GM19372 (cell line): ENCODE data around the gene CRYGB.

ENCODE experiments used
- ATAC-seq: cut with Tn5 transposase; IDR thresholded peaks from one replicate; pipeline ENCODE4 v1.9.1; 2021; ENCODE audit warnings: mild to moderate bottlenecking, low read depth, moderate library complexity; ENCODE audit not compliant: unreplicated experiment

Gene CRYGB, protein sequence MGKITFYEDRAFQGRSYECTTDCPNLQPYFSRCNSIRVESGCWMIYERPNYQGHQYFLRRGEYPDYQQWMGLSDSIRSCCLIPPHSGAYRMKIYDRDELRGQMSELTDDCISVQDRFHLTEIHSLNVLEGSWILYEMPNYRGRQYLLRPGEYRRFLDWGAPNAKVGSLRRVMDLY

DNA sequence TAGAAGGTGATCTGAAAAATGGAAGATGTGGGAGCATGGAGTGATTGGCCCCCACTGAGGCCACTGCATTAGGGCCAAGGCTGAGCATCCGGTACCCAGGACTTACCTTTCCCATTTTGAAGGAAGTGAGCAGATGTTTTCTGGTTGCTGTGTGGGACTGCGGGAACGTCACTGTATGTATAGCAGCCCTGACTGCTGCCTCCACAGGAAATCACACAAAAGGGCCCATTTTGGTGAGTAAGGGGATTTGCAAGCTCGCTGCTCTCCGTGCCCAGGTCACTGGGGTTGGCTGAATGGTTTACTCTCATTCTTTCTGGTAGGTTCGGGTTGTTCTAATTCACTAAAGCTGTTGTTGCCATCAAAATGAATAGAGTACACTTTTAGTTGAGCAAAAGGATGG is at the start of gene CRYGB:
Gene CRYGB, minus strand, starts transcription at position 153 of the 400 bp plus-strand sequence. Its CDS starts 38 bp downstream, at position 115.
- ATAC-seq = no peak

DNA sequence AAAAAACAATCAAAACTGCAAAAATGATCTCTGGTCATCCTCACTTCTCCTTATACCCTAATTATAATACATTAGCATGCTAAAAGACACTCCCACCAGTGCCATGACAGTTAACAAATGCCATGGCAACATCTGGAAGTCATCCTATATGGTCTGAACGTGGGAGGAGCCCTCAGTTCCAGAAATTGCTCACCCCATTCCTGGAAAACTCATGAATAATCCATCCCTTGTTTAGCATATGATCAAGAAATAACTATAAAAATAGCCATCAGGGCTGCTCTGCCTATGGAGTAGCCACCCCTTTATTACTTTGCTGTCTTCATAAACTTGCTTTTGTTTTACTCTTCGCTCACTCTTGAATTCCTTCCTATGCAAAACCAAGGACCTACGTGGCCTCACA is 49.6 kb upstream of the CRYGB start:
- no peak for ATAC-seq

DNA sequence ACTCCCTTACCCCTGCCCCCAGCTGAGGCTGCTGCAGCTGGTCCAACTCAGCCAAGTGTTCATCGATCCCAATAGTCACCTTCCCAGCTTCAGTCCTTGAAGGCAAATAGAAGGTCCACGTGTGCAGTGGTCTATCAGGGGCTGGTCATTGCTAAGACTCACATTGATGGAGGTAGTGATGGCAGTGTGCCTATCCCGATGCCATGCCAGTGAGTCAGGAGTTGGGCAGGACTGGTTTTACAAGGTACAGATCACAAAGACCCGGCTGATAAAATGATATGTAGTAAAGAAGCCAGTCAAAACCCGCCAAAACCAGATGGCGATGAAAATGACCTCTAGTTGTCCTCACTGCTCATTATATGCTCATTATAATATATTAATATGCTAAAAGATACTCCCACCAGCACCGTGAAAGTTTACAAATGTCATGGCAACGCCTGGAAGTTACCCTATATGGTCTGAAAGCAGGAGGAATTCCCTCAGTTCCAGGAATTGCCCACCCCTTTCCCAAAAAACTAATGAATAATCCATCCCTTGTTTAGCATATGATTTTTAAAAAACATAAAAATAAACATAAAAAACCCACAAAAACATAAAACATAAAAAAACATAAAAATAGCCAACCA is 46.8 kb upstream of the CRYGB start:
- no peak for ATAC-seq

DNA sequence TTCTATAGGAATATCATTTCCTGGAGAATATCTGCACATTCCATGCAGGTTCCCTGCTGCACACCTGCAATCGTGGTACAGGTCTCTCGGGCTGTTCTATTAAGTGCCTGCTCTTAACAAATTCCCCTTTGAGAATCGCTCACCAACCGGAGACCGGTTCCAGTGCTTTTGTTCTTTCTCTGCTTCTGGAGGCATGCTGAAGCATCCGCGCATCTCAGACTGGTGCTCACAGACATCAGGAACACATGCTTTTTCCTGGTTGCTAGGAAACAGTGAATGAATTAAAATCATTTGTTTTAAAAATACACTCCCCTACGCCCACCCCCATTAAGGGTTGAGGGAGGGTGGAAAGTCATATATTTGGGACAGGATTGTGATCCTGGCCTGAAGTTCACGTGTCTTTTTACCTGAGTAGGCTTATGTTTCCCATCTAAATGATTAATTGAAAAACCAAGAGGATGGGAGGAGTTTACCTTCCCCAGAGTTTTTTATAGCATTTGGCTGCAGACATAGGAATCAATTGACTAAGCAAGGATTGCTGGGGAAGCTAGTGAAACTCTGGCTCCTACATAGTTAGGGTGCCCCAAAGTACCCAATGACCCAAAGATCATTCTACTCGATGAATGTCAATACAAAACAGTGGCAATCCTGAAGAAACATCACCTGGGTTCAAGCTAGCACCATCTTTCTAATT is 44.0 kb upstream of the CRYGB start, which contains the start of gene C2orf80:
Gene C2orf80, minus strand, starts transcription at position 221 of the 694 bp plus-strand sequence. CDS start 3,044 bp downstream, outside the sequence.
- ATAC-seq = no peak

DNA sequence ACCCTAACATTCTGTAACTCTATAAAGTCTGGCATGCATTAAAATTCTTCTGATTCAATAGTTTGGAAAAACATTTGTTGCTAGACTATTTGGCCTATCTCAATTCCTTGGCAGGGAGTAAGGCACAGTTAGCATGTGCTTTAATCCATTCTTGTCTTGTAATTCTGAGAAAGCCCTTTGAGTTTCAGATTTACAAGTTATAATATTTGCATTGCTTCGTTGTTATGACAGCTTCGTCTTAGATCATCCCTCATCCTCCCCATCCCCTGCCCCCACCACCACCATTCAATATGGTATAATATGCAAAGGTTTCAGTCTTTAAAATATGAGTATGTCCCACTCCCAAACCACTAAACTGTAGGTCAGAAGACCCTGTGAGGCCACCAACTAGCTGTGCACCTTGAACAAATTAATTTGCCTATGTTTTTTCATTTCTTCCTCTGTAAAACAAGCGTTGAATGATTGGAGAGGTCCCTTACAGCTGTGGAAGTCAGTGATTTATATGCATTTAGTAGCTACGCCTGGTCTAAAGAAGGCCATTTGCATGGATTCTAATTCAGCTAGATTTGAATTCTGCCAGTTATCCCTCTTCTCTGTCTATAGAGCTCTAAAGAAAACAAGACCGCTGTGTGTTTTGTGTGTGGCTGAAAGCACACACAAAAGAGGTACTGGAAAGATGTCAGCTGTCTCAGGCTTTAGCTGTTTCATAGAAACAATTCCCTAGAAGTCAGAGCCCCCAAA is 43.3 kb upstream of the CRYGB start:
- no peak for ATAC-seq

DNA sequence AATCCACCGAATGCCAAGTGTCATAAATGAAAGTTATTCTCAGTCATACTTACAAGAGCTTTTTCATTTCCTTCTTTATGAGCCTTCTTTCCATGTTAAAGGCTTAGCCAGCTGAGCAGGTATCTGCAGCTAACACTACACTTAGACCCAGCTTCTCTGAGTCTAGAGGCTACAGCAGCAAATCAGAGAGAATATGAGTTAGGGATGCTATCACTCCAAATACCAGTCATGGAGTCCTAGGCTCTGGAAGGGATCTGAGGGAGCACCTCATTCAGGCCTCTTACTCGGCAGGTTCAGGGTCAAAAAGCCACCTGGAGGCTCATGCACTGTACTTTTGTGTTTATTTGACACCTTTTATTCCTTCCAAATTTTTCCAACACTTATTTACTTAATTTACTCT is 40.9 kb upstream of the CRYGB start:
- ATAC-seq = no peak

DNA sequence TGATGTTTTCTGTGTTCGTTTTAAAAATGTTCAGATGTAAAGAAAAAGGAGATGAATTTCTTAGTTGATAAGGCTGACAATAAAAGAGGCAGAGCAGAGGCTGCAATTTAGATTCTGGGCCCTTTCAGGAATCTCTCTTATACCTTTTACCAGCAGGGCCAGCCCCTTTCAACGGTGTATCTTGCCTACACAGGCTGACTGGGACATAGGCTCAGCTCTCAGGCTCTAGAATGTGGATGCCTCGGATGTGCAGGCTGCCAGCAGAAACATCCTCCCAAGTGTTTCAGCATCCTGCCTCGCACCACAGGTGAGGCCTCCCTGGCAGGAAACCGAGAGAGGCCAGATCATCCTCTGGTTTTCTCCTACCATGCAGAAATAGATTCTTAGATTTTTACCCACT is 40.5 kb upstream of the CRYGB start:
- ATAC-seq = no peak

DNA sequence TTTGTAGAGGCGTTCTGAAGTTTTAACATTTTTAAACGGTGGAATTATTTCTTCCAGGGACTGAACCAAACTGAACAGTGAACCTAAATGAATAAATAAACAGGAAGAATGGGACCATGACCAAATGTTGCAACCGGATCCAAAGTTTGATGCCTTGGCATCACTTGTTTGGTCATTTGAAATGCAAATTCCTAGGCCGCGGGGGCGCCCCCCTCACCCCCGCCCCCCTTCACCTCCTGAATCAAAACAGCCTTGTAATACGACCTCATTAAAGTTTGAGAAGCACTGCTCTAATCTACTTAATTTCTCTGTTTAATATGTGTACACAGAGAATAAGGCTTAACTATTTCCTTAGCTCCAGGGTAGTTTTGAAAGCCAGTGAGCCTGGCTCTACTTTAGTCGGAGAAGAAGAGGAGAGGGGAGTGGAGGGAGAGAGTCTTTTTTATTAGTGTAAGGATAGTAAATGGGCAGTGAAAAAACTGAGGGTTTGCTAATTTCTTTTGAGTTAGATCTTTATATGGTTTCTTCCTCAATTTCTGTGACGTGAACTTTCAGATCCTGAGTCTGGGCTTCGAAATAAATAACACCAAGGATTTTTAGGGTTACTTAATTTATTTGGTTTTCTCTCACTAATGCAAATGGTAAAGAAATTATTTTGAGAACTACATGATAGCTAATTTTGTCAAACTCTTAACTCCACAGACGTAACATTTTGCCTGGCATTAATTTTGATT is 38.2 kb upstream of the CRYGB start:
- ATAC-seq = no peak

DNA sequence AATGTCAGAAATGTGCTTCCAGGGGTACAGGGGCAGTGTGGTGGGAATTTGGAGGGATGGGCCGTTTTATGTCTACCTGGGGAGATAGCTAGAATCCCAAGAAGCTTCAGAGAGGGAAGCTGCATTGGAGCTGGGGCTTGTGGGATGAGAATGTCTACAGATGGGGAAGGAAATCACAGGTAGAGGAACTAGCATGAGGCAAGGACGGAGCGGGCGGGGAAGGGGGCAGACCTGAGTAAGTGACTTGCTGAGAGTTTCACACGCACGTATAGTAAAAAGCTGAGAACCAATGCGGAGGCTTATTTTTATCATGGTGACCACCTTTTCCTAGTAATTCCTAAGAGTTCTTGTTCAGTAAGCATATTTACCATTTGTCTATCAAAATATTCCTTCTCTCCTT is 37.6 kb upstream of the CRYGB start:
- ATAC-seq = no peak

DNA sequence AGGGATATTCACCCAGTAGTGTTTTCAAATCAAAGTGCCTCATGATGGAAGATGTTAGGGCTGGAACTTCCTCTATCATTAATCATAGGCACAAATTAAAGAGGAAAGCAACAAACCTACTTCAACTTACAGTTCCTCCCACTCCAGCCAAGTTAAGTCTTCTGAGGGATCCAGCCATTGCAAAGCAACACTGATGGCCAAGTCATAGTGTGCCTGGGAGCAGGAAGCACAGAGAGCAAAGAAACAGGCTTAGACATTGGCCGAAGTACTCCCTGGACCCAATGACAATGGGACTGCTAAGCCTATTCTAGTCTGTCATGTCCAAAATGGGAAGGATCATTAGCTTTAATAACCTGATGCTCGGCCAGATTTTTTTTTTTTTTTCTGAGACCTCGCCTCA is 36.9 kb upstream of the CRYGB start:
- no peak for ATAC-seq

DNA sequence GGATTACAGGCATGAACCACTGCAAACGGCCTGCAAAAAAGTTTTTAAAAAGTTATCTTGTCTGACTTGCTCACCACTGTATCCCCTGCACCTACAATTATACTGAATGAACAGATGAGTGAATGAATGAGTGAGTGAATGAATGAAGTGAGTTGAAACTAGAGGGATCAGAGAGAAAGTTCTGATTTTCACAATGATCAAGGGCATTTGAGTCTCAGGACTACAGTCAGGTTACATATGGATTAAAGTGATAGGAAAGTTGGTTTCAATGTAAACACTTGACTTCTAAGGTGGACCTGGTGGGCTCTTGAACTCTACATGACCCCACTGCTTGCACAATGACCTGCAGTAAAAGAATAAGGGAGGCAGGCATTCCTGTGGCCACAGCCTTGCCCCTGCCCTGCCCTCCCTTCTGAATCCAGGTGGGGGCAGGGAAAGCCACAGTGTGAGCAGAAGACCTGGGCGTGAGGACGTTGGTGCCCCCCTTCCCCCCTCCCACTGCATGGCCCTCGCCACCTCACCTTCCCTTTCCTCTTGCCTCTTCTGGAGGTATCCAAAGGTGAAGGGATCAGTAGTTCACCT is 33.2 kb upstream of the CRYGB start:
- ATAC-seq = no peak

DNA sequence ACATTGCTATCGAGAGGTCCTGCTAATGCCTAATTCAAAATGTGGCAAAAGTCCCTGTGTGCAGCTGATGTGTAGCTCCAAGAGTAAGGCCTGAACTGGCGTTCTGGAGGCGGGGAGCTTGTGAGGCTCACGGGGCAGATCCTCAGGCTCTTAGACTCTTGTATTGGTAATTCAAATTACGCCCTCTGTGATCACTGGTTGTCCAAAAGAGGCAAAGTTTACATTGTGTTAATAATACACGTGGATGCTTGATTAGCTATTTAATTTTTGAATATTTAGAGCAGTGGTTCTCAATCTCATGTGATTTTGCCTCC is 29.8 kb upstream of the CRYGB start:
- ATAC-seq = no peak

DNA sequence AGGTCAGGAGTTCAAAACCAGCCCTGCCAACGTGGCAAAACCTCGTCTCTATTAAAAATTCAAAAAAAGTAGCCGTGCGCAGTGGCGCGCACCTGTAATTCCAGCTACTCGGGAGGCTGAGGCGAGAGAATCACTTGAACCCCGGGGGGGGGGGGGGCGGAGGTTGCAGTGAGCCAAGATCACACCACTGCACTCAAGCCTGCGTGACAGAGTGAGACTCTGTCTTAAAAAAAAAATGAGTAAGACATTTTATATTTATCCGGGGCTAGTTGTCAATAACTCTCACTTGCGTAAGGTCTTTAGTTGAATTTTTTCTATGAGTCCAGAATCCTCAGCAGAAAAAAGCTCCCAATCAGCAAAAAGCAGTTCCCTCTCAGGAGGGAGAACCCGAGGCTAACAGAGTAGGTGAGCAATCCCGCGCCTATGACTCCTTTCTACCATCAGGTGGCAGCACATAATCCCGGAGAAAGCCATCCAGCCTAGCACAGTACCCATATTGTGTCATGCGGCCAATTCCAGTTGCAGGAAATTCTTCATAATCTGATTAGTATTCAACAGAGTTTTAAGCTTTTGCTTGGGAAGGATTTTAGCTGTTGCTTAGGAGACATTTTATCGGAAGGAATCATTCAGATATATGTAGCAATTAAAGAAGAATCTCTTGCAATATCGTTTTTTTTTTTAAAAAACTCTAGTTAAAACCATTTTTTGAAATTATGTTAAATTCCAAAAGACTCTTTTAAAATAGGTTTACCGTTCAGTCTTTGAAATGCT is 29.3 kb upstream of the CRYGB start:
- peak; percentile 99 for ATAC-seq

DNA sequence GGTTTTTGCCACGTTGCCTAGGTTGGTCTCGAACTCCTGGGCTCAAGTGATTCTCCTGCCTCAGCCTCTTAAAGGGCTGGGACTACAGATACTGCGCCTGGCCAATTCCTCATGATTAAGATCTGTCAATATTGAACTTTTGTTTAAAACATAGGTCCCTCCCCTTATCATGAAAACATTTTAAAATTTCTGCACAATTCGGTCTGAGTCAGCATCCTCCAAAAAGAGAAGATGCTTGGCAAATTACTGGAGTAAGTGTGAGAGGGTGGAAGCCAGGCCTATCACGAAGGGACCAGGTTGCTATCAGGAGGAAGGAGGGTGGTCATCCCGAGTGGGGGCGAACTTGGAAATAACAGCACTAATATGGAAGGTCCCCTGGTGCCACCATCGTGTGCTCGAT is 28.2 kb upstream of the CRYGB start:
- ATAC-seq = no peak

DNA sequence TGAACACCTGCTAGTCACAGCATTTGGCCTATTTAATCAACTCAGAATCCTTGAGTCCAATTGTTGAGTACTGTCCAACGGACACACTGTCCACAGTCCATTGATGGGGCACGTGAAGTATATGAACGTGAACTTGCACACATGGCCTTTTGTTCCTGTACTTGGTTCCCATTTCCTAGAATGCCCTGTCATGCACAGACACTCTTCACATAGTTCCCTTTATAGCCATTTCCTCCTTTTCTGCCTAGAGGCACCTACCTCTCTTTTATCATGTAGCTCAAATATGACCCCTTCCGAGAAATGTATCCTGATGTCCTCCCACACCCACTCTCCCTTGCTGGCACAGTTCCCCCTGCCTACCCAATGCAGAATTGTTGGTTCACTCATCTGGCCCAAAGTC is 26.2 kb upstream of the CRYGB start:
- ATAC-seq = no peak

DNA sequence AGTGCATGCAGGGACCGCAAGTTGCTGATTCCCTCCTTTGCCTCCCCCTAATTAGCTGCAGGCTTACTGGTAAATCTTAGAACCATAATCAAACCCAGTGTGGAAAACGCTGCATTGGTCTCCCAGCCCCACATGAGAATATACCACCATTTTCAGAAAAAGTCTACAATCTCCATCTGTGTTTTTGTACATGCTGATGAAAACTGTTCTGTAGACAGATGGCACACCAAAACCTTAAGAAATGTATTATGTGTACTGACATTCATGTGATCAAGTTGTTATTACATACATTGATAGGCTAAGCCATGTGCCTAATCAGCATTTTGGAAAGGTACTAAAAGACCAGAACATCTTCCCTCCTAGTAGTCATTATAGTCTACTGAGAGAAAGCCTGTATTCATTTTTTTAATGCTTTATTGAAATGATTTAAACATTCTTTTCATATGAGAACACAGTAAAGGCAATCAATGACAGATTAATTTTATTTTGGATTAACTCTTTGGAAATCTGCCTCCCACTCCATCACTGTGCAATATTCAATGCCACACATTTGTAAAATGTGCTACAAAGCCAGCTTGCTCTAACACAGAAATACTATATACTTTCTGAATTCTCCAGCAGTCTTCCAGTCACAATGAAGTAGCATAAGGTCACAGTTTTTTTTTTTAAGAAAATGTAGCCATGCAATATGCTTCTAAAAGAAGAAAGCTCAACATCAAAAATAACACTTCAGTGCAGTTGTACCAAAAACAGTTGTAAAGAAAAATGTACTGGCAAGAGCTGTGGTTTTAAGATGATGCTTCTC is 19.2 kb upstream of the CRYGB start:
- ATAC-seq = no peak

DNA sequence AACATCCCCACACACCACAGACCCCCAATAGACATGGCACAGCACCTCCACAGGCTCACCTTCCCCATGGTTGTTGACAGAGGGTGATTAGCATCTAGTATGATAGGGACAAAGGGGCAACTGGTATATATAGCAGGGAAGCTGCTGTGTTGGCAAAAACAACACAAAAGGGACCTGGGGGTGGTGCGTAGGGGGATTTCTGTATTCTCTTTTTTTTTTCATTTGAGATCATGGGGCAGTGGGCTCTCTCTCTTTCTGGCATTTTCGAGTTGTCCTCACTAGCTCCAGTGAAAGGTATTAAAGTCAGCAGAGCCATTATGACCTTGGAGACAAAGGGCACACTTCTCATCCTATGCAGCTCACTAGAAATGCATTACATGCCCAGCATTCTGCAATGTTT is 17.5 kb upstream of the CRYGB start, which contains the start of gene CRYGA:
Gene CRYGA, minus strand, starts transcription at position 101 of the 400 bp plus-strand sequence. Its CDS starts 33 bp downstream, at position 68.
- no peak for ATAC-seq

DNA sequence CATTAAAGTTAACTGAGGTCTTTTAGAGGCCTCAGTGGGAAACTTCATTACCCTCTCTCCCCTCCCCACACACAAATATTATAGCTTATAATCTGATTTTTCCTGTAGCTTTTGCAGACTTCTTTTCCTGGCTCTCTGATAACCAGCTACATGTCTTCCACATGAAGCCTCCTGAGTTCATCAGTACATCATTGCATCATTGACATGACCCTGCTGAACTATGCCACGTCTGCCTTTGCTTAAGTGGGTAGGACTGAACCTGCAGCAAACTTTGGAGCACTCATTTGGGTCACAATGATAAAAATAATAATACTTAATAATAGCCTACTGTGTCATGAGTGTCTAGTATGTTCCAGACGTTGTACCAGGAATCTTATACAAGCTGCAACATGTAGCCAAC is 10.5 kb upstream of the CRYGB start:
- ATAC-seq = no peak

DNA sequence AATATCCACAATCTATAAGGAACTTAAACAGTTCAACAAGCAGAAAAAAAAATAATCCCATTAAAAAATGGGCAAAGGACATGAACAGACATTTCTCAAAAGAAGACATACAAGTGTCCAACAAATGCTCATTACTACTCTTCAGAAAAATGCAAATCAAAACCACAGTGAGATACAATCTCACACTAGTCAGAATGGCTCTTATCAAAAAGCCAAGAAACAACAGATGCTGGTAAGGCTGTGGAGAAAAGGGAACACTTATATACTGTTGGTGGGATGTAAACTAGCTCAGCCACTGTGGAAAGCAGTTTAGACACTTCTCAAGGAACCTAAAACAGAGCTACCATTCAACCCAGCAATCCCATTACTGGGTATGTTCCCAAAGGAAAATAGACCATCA is 7.2 kb upstream of the CRYGB start:
- ATAC-seq = no peak
